ENCODE results near the gene KIAA0753. TPM values are rescaled to one million over a fixed set of nuclear protein-coding genes. Genes with fewer than 3 reads are reported as not detected.

KIAA0753 gene
- total and polyA plus RNA-seq, 9 of the 15 experiments (the other 6 are each of a cell fraction or from before 2014, with no cell fraction given), result 2.0 to 9.0 (median 6.9) TPM

DNA sequence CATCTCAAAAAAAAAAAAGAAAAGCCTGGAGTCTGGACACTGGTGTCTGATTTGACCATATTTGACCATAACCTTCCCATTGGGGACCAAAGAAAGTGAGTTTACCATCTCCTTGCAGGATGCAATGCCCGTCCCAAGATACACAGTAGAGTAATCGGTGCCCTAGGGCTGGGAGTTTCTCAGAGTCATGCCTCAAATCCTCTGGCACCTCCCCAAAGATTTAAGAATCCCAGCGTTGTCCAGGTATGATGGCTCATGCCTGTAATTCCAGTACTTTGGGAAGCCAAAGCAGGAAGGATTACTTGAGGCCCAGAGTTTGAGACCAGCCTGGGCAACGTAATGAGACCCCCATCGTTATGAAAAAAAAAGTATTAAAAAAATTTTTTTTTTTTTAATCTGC, 89.2 kb downstream of the KIAA0753 start:
- H3K36me3 ChIP-seq (ENCODE audit: control insufficient read depth, insufficient read depth, low read length), result no peaks in the 10 kb centered on the region
- in situ Hi-C loops (cut with MboI), result no loop called here
- H4K20me1 ChIP-seq (replicated peaks; ENCODE audit: control insufficient read depth, insufficient read depth, low read length), result peaks cover 4% of the 10 kb centered on the region; the same call in 1 of the 2 replicates
- FAIRE-seq (no peak), DNase-seq (ENCODE audit: extremely low read depth in 1 of 4, low spot score in 3 of 4) (no peak), ATAC-seq (no peak)
- no TSS peak for BruUV-seq (replicated peaks)
- TF ChIP-seq JUNB (CRISPR knock-in tag; conservative IDR thresholded peaks at IDR 0.05) (no peak), SOX6 (IDR thresholded peaks at IDR 0.05) (no peak), ZNF311 (CRISPR knock-in tag; IDR thresholded peaks at IDR 0.05) (no peak), TAF9B (IDR thresholded peaks at IDR 0.05; ENCODE audit: partially characterized antibody) (no peak), RB1 (IDR thresholded peaks at IDR 0.05; ENCODE audit: low read depth) (no peak)
- TF ChIP-seq, protein P1, sequence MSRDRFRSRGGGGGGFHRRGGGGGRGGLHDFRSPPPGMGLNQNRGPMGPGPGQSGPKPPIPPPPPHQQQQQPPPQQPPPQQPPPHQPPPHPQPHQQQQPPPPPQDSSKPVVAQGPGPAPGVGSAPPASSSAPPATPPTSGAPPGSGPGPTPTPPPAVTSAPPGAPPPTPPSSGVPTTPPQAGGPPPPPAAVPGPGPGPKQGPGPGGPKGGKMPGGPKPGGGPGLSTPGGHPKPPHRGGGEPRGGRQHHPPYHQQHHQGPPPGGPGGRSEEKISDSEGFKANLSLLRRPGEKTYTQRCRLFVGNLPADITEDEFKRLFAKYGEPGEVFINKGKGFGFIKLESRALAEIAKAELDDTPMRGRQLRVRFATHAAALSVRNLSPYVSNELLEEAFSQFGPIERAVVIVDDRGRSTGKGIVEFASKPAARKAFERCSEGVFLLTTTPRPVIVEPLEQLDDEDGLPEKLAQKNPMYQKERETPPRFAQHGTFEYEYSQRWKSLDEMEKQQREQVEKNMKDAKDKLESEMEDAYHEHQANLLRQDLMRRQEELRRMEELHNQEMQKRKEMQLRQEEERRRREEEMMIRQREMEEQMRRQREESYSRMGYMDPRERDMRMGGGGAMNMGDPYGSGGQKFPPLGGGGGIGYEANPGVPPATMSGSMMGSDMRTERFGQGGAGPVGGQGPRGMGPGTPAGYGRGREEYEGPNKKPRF (IDR thresholded peaks at IDR 0.05; ENCODE audit: low read depth, low read length), result no peak
- intact Hi-C loops (cut with micrococcal nuclease), result no loop called here
- no peak overlapping the region for H3K4me3 ChIP-seq
- POLR2A ChIA-PET, result interaction anchor here (1.8 kb wide), 1 partner anchor 17 kb away, joined by 6 read pairs; no protein-coding TSS in a partner anchor
- no peak overlapping the region for H3K4me2 ChIP-seq (ENCODE audit: insufficient read depth, low read length)
- 3% methylated on average over 4 of the region's 5 CpGs for WGBS (ENCODE audit: insufficient coverage, low coverage, missing lambda C conversion rate)
- no peak overlapping the region for H3K27ac ChIP-seq (ENCODE audit: extremely low read depth, low read depth, low read length)
- H3K9me3 ChIP-seq (replicated peaks; ENCODE audit: control insufficient read depth, insufficient read depth, low read depth, low read length), result no peaks in the 10 kb centered on the region
- CTCF ChIA-PET (ENCODE audit: low intra/inter-chr PET ratio), result no interaction called here
- no peaks in the 10 kb centered on the region for H3K9me1 ChIP-seq (ENCODE audit: control insufficient read depth, insufficient read depth, low read length)
- H3K27me3 ChIP-seq (ENCODE audit: control insufficient read depth in 2 of 2, insufficient read depth in 2 of 2, low read length in 2 of 2), result peaks cover 13 to 42% of the 10 kb centered on the region in 2 experiments; a peak in 4 of 5 replicates
- H3K9ac ChIP-seq (ENCODE audit: insufficient read depth in 1 of 2, low read depth in 2 of 2, low read length in 2 of 2), result no peak overlapping the region
- H2AFZ ChIP-seq (ENCODE audit: low read depth, low read length), result no peak overlapping the region
- H3K79me2 ChIP-seq (ENCODE audit: control insufficient read depth, insufficient read depth, low read length), result no peaks in the 10 kb centered on the region
- peaks cover 0 to 11% of the 10 kb centered on the region in 2 experiments; a peak in 3 of 5 replicates for H3K4me1 ChIP-seq (replicated peaks in 1 of 2; ENCODE audit: control insufficient read depth in 2 of 2, insufficient read depth in 2 of 2, low read length in 2 of 2)

Measured in K562 (cell line).